ENCODE results near the gene PITRM1.
"Not testable (repeated sequence)": the region's sequence is repeated elsewhere in the genome, so short reads cannot be mapped to it uniquely, and the experiment has no call there.

The PITRM1 gene

GRCh38 chr10:3123571-3124411 is 48.8 kb downstream of the PITRM1 start:
- no peak for DNase-seq (ENCODE audit: low read depth in 2 of 2)

- no peak for DNase-seq (ENCODE audit: low read depth in 2 of 2)
Observed at GRCh38 chr10:3122486-3123205, 49.9 kb downstream of the PITRM1 start.

- no peak for DNase-seq (ENCODE audit: low read depth in 2 of 2)
Observed at GRCh38 chr10:3122034-3122433, 50.5 kb downstream of the PITRM1 start.

GRCh38 chr10:3119796-3120459 is 52.7 kb downstream of the PITRM1 start:
- no peak for DNase-seq (ENCODE audit: low read depth in 2 of 2)

GRCh38 chr10:3118641-3119091 is 53.9 kb downstream of the PITRM1 start:
- no peak for DNase-seq (ENCODE audit: low read depth in 2 of 2)

- DNase-seq (ENCODE audit: low read depth in 2 of 2) = no peak
Observed at GRCh38 chr10:3117486-3117885, 55.1 kb downstream of the PITRM1 start.

GRCh38 chr10:3116508-3117100 is 56.0 kb downstream of the PITRM1 start:
- DNase-seq (ENCODE audit: low read depth in 2 of 2) = no peak

GRCh38 chr10:3115685-3116084 is 56.9 kb downstream of the PITRM1 start:
- no peak for DNase-seq (ENCODE audit: low read depth in 2 of 2)

GRCh38 chr10:3113343-3113720 is 59.2 kb downstream of the PITRM1 start:
- DNase-seq (ENCODE audit: low read depth in 2 of 2) = no peak

- no peak for DNase-seq (ENCODE audit: low read depth in 2 of 2)
Observed at GRCh38 chr10:3111621-3112163, 60.9 kb downstream of the PITRM1 start.

- DNase-seq (ENCODE audit: low read depth in 2 of 2) = no peak
Observed at GRCh38 chr10:3110782-3111620, 61.6 kb downstream of the PITRM1 start.

GRCh38 chr10:3109633-3110032 is 62.9 kb downstream of the PITRM1 start:
- DNase-seq (ENCODE audit: low read depth in 2 of 2) = no peak

GRCh38 chr10:3109196-3109595 is 63.4 kb downstream of the PITRM1 start:
- no peak for DNase-seq (ENCODE audit: low read depth in 2 of 2)

- no peak for DNase-seq (ENCODE audit: low read depth in 2 of 2)
Observed at GRCh38 chr10:3108575-3109105, 63.9 kb downstream of the PITRM1 start.

- DNase-seq (ENCODE audit: low read depth in 2 of 2) = no peak
Observed at GRCh38 chr10:3108033-3108432, 64.5 kb downstream of the PITRM1 start.

- DNase-seq (ENCODE audit: low read depth in 2 of 2) = no peak
Observed at GRCh38 chr10:3107426-3107961, 65.1 kb downstream of the PITRM1 start.

GRCh38 chr10:3106928-3107425 is 65.6 kb downstream of the PITRM1 start:
- DNase-seq (ENCODE audit: low read depth in 2 of 2) = no peak

GRCh38 chr10:3106328-3106727 is 66.3 kb downstream of the PITRM1 start:
- not testable (repeated sequence) for DNase-seq (ENCODE audit: low read depth in 2 of 2)

- no peak for DNase-seq (ENCODE audit: low read depth in 2 of 2)
Observed at GRCh38 chr10:3105905-3106304, 66.7 kb downstream of the PITRM1 start.

GRCh38 chr10:3105166-3105565 is 67.4 kb downstream of the PITRM1 start:
- DNase-seq (ENCODE audit: low read depth in 2 of 2) = no peak

Measured in stimulated activated CD8-positive, alpha-beta memory T cell treated with anti-CD3 and anti-CD28 coated beads, Interleukin-2, amount 100 ng/mL, for 48 hours (primary cell).